HG03108 (cell line): ENCODE measurements around the gene AMY2A.
"Not testable (repeated sequence)": the region's sequence is repeated elsewhere in the genome, so short reads cannot be mapped to it uniquely, and the experiment has no call there.

ENCODE experiments used
- ATAC-seq: cut with Tn5 transposase; IDR thresholded peaks from one replicate; pipeline ENCODE4 v1.9.1; 2021; ENCODE audit warnings: moderate library complexity; ENCODE audit not compliant: unreplicated experiment

AMY2A gene

GRCh38 chr1:103616994-103617477, at the start of gene AMY2A:
Gene AMY2A, plus strand, starts transcription at chr1:103617427. Its CDS starts 14 bp downstream, at chr1:103617441.
- not testable (repeated sequence) for ATAC-seq

- no peak for ATAC-seq
These were observed 47.7 kb upstream of the AMY2A start for GRCh38 chr1:103569493-103569892.

- ATAC-seq: not testable (repeated sequence)
These were observed 45.9 kb upstream of the AMY2A start, which contains the start of gene AMY2B for GRCh38 chr1:103571289-103571688. Gene AMY2B, plus strand, starts transcription at chr1:103571589. Its CDS starts 14 bp downstream, at chr1:103571603.

GRCh38 chr1:103576065-103576464, 41.2 kb upstream of the AMY2A start:
- ATAC-seq: no peak

GRCh38 chr1:103576784-103577183, 40.4 kb upstream of the AMY2A start:
- ATAC-seq: not testable (repeated sequence)

- ATAC-seq: no peak
These were observed 34.8 kb upstream of the AMY2A start for GRCh38 chr1:103582464-103582863.

GRCh38 chr1:103583887-103584286, 33.3 kb upstream of the AMY2A start:
- no peak for ATAC-seq

GRCh38 chr1:103584537-103584936, 32.7 kb upstream of the AMY2A start:
- no peak for ATAC-seq

- not testable (repeated sequence) for ATAC-seq
These were observed 14.5 kb upstream of the AMY2A start for GRCh38 chr1:103602740-103603139.

- ATAC-seq: no peak
These were observed 865 bp upstream of the AMY2A start for GRCh38 chr1:103616362-103616761.

GRCh38 chr1:103627436-103627835, 10.2 kb downstream of the AMY2A start:
- not testable (repeated sequence) for ATAC-seq

GRCh38 chr1:103641194-103641593, 24.0 kb downstream of the AMY2A start:
- not testable (repeated sequence) for ATAC-seq

GRCh38 chr1:103643908-103644307, 26.7 kb downstream of the AMY2A start:
- not testable (repeated sequence) for ATAC-seq

GRCh38 chr1:103650305-103650704, 33.1 kb downstream of the AMY2A start:
- ATAC-seq: not testable (repeated sequence)

GRCh38 chr1:103650889-103651288, 33.7 kb downstream of the AMY2A start:
- not testable (repeated sequence) for ATAC-seq

GRCh38 chr1:103654133-103654532, 36.9 kb downstream of the AMY2A start:
- ATAC-seq: not testable (repeated sequence)

- not testable (repeated sequence) for ATAC-seq
These were observed 38.2 kb downstream of the AMY2A start, which contains the start of gene AMY1A for GRCh38 chr1:103655460-103655859. Gene AMY1A, plus strand, starts transcription at chr1:103655760. Its CDS starts 571 bp downstream, at chr1:103656331.
